Choroid plexus epithelial cell (primary cell): ENCODE data around the gene EPHX1.
A peak's percentile ranks its signal among the peaks of the same experiment; 100 is the strongest.

Source experiments
- DNase-seq: peaks from one replicate; pipeline ENCODE4 v3.0.0-alpha.2; 2010; ENCODE audit warnings: low read depth
- H3K4me3 ChIP-seq: 2 replicates; pipeline ENCODE4 v1.5.1; 2011; ENCODE audit warnings: low read depth, mild to moderate bottlenecking, control low read depth, low read length, moderate library complexity
- TF ChIP-seq, protein P1 (sequence below): conservative IDR thresholded peaks from 2 replicates; pipeline ENCODE4 v1.5.1; 2011; ENCODE audit warnings: low read depth, mild to moderate bottlenecking, control low read depth, inconsistent platforms, low read length, moderate library complexity

EPHX1 gene

DNA sequence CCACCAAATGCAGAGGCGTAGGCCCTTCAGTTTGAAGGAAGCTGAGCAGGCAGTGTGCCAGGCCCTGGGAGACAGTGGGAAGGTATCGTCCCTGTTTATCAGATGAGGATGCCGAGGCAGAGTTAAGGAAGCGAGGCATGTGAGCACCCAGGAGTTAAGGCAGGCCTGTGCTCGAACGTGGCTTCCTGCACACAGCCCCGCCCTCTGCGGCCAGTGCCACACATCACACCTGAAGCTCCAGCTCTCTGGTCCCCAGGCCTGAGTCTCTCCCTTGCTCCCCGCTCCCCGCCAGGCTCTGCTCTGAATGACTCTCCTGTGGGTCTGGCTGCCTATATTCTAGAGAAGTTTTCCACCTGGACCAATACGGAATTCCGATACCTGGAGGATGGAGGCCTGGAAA lies 32.1 kb downstream of the EPHX1 start:
- DNase-seq = no peak
- TF ChIP-seq, protein P1, sequence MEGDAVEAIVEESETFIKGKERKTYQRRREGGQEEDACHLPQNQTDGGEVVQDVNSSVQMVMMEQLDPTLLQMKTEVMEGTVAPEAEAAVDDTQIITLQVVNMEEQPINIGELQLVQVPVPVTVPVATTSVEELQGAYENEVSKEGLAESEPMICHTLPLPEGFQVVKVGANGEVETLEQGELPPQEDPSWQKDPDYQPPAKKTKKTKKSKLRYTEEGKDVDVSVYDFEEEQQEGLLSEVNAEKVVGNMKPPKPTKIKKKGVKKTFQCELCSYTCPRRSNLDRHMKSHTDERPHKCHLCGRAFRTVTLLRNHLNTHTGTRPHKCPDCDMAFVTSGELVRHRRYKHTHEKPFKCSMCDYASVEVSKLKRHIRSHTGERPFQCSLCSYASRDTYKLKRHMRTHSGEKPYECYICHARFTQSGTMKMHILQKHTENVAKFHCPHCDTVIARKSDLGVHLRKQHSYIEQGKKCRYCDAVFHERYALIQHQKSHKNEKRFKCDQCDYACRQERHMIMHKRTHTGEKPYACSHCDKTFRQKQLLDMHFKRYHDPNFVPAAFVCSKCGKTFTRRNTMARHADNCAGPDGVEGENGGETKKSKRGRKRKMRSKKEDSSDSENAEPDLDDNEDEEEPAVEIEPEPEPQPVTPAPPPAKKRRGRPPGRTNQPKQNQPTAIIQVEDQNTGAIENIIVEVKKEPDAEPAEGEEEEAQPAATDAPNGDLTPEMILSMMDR = no peak
- no peak overlapping the region for H3K4me3 ChIP-seq

DNA sequence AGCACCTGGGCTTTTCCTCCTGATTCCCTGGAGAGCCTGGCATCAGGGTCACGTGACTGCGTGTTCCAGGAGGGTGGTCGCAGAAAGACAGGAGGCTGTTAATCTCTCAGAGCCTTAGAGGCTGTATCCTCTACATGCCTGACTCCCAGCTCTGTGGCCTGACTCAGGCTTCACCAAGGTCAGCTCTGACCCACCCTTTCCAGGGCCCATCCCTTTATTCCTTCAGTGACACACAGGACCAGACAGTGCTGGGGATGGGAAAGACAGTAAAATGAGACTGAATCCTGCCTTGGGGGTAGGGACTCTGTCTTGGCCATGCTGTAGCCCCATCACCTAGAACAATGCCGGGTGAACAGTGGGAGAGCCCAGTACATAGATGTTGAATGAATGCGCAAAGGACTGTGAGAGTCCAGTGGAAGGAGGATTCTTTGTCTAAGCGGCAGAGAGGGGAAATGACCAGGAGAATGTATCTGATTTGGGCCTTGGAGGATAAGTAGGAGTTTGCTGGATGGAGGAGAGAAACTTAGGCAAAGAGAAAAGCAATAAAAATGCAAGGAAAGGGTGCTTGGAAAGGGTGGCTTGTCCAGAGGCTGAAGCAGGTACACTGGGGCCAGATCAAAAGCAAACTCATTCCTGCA lies 33.0 kb downstream of the EPHX1 start:
- H3K4me3 ChIP-seq = no peak overlapping the region
- DNase-seq = no peak
- TF ChIP-seq, protein P1 = no peak

DNA sequence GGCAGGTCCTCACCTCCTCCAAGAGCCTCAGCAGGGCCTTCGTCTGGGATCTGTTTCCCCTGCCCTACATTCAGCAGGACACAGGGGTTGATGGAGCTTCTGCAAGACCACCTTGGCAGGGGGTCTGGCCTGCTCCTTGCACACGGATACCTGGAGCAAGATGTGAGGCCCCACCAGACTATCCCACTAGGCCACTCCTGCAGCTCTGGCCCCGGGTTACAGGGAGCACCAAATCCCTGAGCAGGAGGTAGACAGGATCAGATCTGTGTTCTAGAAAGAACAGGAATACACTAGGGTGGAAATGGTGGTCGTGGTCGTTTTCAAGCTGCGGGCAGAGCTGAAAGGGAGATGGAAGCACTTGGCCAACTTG lies 33.5 kb downstream of the EPHX1 start:
- no peak overlapping the region for H3K4me3 ChIP-seq
- no peak for DNase-seq

DNA sequence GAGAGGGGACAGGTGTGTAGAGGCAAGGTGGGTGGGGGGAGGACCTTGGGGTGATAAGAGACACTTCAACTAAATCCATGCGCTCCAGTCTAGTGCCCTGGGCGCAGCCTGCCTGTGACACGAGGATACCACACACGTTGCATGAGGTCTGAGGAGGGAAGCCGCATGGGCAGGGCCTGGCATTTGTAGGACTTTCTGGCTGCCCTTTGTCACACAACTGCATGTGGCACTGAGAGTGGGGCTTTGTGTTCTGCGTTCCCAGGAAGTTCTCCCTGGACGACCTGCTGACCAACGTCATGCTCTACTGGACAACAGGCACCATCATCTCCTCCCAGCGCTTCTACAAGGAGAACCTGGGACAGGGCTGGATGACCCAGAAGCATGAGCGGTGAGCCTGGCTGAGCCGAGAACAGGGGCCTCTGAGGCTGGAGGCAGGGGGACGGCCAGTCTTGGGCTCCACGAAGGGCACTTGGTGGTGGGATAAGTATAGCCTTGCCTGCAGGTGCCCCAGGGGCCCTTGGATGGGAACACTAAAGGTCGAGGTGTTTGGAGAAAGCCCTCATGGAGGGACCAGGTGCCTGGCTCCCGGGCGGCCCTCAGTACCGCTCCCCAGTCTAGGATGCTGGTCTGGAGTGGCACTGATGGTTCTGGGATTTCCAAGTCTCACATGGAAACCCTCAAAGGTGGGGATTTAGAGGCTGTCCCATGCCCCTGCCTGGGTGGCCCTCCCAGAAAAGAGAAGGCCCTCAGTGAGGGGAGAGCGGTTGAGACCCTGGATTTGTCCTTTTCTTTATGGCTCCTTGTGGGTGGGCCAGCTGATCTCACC lies 34.5 kb downstream of the EPHX1 start:
- H3K4me3 ChIP-seq = no peak overlapping the region
- TF ChIP-seq, protein P1 = no peak
- DNase-seq = no peak

More for the DNA sequence above, 33.5 kb downstream of the EPHX1 start:
- TF ChIP-seq, protein P1 = no peak

DNA sequence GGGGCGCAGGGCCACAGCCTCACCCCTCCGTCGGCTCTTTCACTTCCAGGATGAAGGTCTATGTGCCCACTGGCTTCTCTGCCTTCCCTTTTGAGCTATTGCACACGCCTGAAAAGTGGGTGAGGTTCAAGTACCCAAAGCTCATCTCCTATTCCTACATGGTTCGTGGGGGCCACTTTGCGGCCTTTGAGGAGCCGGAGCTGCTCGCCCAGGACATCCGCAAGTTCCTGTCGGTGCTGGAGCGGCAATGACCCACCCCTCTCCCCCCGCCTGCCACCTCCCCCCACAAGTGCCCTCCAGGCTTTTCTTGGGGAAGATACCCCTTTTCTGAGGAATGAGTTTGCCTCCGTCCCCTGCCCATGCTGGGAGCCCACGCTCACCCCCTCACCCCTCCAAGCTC lies 35.2 kb downstream of the EPHX1 start:
- TF ChIP-seq, protein P1 = no peak
- DNase-seq = no peak
- H3K4me3 ChIP-seq = no peak overlapping the region

DNA sequence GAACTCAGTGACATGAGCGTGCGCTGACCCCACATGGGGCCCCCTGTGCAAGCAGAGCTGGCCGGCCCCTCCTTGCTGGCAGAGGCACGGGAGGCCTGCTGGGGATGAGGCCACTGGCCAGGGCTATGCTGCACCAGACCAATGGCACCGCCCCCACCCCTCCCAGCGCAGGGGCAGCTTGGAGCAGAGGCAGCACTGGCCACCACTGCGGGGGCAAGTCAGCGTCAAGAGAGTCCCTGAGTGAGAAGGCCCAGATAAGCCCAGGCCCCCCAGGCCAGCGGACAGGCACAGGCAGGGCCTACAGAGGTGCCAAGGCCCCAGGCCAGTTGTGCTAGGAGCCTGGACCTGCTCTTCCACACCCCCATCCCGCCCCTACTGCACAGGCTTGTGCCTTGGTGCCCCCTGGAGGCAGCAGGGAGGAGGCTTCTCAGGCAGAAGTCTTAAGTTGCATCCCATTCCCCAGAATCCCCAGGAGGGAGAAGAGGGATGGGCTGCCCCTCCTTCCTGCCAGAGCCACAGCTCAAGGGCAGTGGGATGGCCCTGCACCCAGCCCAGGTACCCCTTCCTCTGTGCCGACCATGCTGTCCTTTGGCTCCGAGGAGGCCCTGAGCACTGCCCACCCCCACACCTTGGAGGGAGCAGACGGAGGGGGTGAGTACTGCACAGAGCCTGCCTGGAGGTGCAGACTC lies 35.8 kb downstream of the EPHX1 start:
- peak; percentile 90 for DNase-seq
- TF ChIP-seq, protein P1 = peak; percentile 87
- H3K4me3 ChIP-seq = no peak overlapping the region
